Upper lobe of left lung (tissue), 4 donors: ENCODE measurements around the gene SNAI3.

Source experiments
- CTCF ChIP-seq, 6 experiments: fragments of 450-650 bp in 4 of 6; fragments of 200-600 bp in 2 of 6; sonication (generic) in 2 of 6; IDR thresholded peaks; one replicate each; pipeline ENCODE4 v1.5.1; 2016 to 2019; ENCODE audit warnings: antibody characterized with exemption in 6 of 6
- EP300 ChIP-seq, 4 donors: sonication (generic); formaldehyde crosslinking; IDR thresholded peaks; one replicate each; pipeline ENCODE4 v1.5.1; 2017; ENCODE audit warnings: antibody characterized with exemption in 4 of 4, control low read depth in 2 of 4
- POLR2A ChIP-seq, 4 donors: fragments of 450-650 bp; IDR thresholded peaks; one replicate each; pipeline ENCODE4 v1.5.1; 2016 to 2017; ENCODE audit warnings: antibody characterized with exemption in 4 of 4, mild to moderate bottlenecking in 2 of 4
- POLR2AphosphoS5 ChIP-seq, 2 donors: sonication (generic); formaldehyde crosslinking; IDR thresholded peaks; one replicate each; pipeline ENCODE4 v1.5.1; 2017; ENCODE audit warnings: antibody characterized with exemption in 2 of 2

GRCh38 chr16:88711750-88712340 lies 25.5 kb upstream of the SNAI3 start:
- TF ChIP-seq POLR2A (IDR thresholded peaks at IDR 0.05) (no peak), EP300 (IDR thresholded peaks at IDR 0.05) (no peak), CTCF (IDR thresholded peaks at IDR 0.05) (no peak), POLR2AphosphoS5 (IDR thresholded peaks at IDR 0.05) (no peak)
